Measurements from ENCODE around the gene NFE2L1.

GRCh38 chr17:48081858-48082257 is 33.7 kb downstream of the NFE2L1 start:
- TF ChIP-seq CTCF (IDR thresholded peaks at IDR 0.05) (no peak), POLR2A (IDR thresholded peaks at IDR 0.05) (no peak), POLR2AphosphoS5 (IDR thresholded peaks at IDR 0.05) (no peak)
